HPDE6-E6E7 (cell line): Measurements from ENCODE around the gene IRAK1.

Experiments used
- DNase-seq: peaks from one replicate; pipeline ENCODE4 v3.0.0; 2011; ENCODE audit warnings: missing footprints; ENCODE audit errors: extremely low spot score

IRAK1 gene

GRCh38 chrX:154019633-154020528 lies at the start of gene IRAK1:
TSS of gene IRAK1 (minus strand) at chrX:154019902. CDS start at chrX:154019812, 90 bp downstream.
- DNase-seq, result peak; percentile 76

- no peak for DNase-seq
Measured at GRCh38 chrX:154068560-154068959, 48.9 kb upstream of the IRAK1 start.

- DNase-seq, result no peak
Measured at GRCh38 chrX:154064637-154065435, 45.1 kb upstream of the IRAK1 start.

GRCh38 chrX:154063234-154063633 lies 43.5 kb upstream of the IRAK1 start:
- no peak for DNase-seq

- DNase-seq, result no peak
Measured at GRCh38 chrX:154061801-154062200, 42.1 kb upstream of the IRAK1 start.

- DNase-seq, result no peak
Measured at GRCh38 chrX:154059729-154060245, 40.1 kb upstream of the IRAK1 start.

GRCh38 chrX:154059231-154059630 lies 39.5 kb upstream of the IRAK1 start:
- no peak for DNase-seq

- DNase-seq, result no peak
Measured at GRCh38 chrX:154058214-154058997, 38.7 kb upstream of the IRAK1 start.

- DNase-seq, result no peak
Measured at GRCh38 chrX:154057791-154058190, 38.1 kb upstream of the IRAK1 start.

- no peak for DNase-seq
Measured at GRCh38 chrX:154056770-154057241, 37.1 kb upstream of the IRAK1 start.

GRCh38 chrX:154051201-154051810 lies 31.6 kb upstream of the IRAK1 start:
- DNase-seq, result peak; percentile 70

- no peak for DNase-seq
Measured at GRCh38 chrX:154050113-154050495, 30.4 kb upstream of the IRAK1 start.

- no peak for DNase-seq
Measured at GRCh38 chrX:154049209-154050112, 29.8 kb upstream of the IRAK1 start.

GRCh38 chrX:154048398-154048797 lies 28.7 kb upstream of the IRAK1 start:
- DNase-seq, result no peak

GRCh38 chrX:154046940-154047610 lies 27.4 kb upstream of the IRAK1 start:
- no peak for DNase-seq

GRCh38 chrX:154046031-154046781 lies 26.5 kb upstream of the IRAK1 start:
- no peak for DNase-seq

GRCh38 chrX:154044091-154044490 lies 24.4 kb upstream of the IRAK1 start:
- DNase-seq, result no peak

GRCh38 chrX:154043003-154043763 lies 23.5 kb upstream of the IRAK1 start:
- no peak for DNase-seq
